Trophoblast cell (in vitro differentiated cells and primary cell): ENCODE results near the gene APRT.

Source experiments
- DNase-seq, 2 donors: peaks; one replicate each; pipeline ENCODE4 v3.0.0-alpha.2; 2016
- H2AFZ ChIP-seq: 2 replicates; pipeline ENCODE4 v1.6.1; 2013; ENCODE audit warnings: low read length, moderate library complexity, mild to moderate bottlenecking; ENCODE audit not compliant: insufficient read depth, poor library complexity
- H2AK5ac ChIP-seq: 2 replicates; pipeline ENCODE4 v1.6.1; 2013; ENCODE audit warnings: mild to moderate bottlenecking, low read length
- H2BK120ac ChIP-seq: 2 replicates; pipeline ENCODE4 v1.6.1; 2013; ENCODE audit warnings: low read length, mild to moderate bottlenecking, moderate library complexity; ENCODE audit not compliant: insufficient read depth, poor library complexity
- H2BK12ac ChIP-seq: 2 replicates; pipeline ENCODE4 v1.6.1; 2013; ENCODE audit warnings: mild to moderate bottlenecking, low read length, moderate library complexity
- H2BK5ac ChIP-seq: 2 replicates; pipeline ENCODE4 v1.6.1; 2013; ENCODE audit warnings: low read length, low read depth, moderate library complexity, mild to moderate bottlenecking; ENCODE audit not compliant: poor library complexity
- H3K14ac ChIP-seq: 2 replicates; pipeline ENCODE4 v1.6.1; 2013; ENCODE audit warnings: mild to moderate bottlenecking, low read length
- H3K18ac ChIP-seq: 2 replicates; pipeline ENCODE4 v1.6.1; 2013; ENCODE audit warnings: mild to moderate bottlenecking, low read length
- H3K23ac ChIP-seq: 2 replicates; pipeline ENCODE4 v1.6.1; 2013; ENCODE audit warnings: low read length
- H3K27ac ChIP-seq: 2 replicates; pipeline ENCODE4 v1.5.1; 2013; ENCODE audit warnings: low read depth, mild to moderate bottlenecking, inconsistent platforms, low read length, moderate library complexity
- H3K27me3 ChIP-seq: 2 replicates; pipeline ENCODE4 v1.6.1; 2013; ENCODE audit warnings: inconsistent platforms, mild to moderate bottlenecking, low read length, moderate library complexity; ENCODE audit not compliant: insufficient read depth
- H3K36me3 ChIP-seq, 2 experiments: 1 replicate in 1 of 2; 2 replicates in 1 of 2; pipeline ENCODE4 v1.6.1; 2013; ENCODE audit warnings: low read length in 2 of 2, mild to moderate bottlenecking in 2 of 2, moderate library complexity in 1 of 2; ENCODE audit not compliant: insufficient read depth in 2 of 2, control insufficient read depth in 1 of 2
- H3K4ac ChIP-seq: 2 replicates; pipeline ENCODE4 v1.6.1; 2013; ENCODE audit warnings: low read depth, mild to moderate bottlenecking, low read length, moderate library complexity
- H3K4me1 ChIP-seq, 2 experiments: 1 replicate in 1 of 2; 2 replicates in 1 of 2; pipeline ENCODE4 v1.6.1; 2013; ENCODE audit warnings: low read length in 2 of 2, mild to moderate bottlenecking in 2 of 2, moderate library complexity in 1 of 2; ENCODE audit not compliant: insufficient read depth in 2 of 2, control insufficient read depth in 1 of 2
- H3K4me2 ChIP-seq: 2 replicates; pipeline ENCODE4 v1.6.1; 2013; ENCODE audit warnings: inconsistent platforms, mild to moderate bottlenecking, low read length, moderate library complexity
- H3K4me3 ChIP-seq: 2 replicates; pipeline ENCODE4 v1.5.1; 2013; ENCODE audit warnings: mild to moderate bottlenecking, low read depth, low read length, inconsistent platforms
- H3K79me1 ChIP-seq: one replicate; pipeline ENCODE4 v1.6.1; 2013; ENCODE audit warnings: low read length
- H3K79me2 ChIP-seq: 2 replicates; pipeline ENCODE4 v1.6.1; 2013; ENCODE audit warnings: low read length, mild to moderate bottlenecking; ENCODE audit not compliant: control insufficient read depth, insufficient read depth, poor library complexity
- H3K9ac ChIP-seq: 2 replicates; pipeline ENCODE4 v1.6.1; 2013; ENCODE audit warnings: mild to moderate bottlenecking, low read length
- H3K9me3 ChIP-seq: 2 replicates; pipeline ENCODE4 v1.6.1; 2013; ENCODE audit warnings: low read depth, mild to moderate bottlenecking, control low read depth, inconsistent platforms, low read length; ENCODE audit not compliant: insufficient read depth
- H4K12ac ChIP-seq: 2 replicates; pipeline ENCODE4 v1.6.1; 2013; ENCODE audit warnings: low read depth, mild to moderate bottlenecking, low read length, moderate library complexity
- H4K8ac ChIP-seq: 2 replicates; pipeline ENCODE4 v1.6.1; 2013; ENCODE audit warnings: low read depth, mild to moderate bottlenecking, low read length, moderate library complexity
- H4K91ac ChIP-seq: one replicate; pipeline ENCODE4 v1.6.1; 2013; ENCODE audit warnings: low read depth, mild to moderate bottlenecking, low read length, moderate library complexity
- WGBS: extraction: QIAGEN DNeasy Blood & Tissue Kit; methylation state at CpG from one replicate; pipeline ENCODE4 v1.1.7; 2013; ENCODE audit warnings: missing lambda C conversion rate; ENCODE audit not compliant: insufficient read length, insufficient coverage; ENCODE audit errors: extremely low coverage; 5-methylcytosine and 5-hydroxymethylcytosine counted together

The APRT gene

GRCh38 chr16:88854306-88855111 lies 42.8 kb upstream of the APRT start:
- peaks cover 25 to 30% of the 10 kb centered on the region in 2 experiments for H3K36me3 ChIP-seq
- H2BK120ac ChIP-seq, result no peak overlapping the region
- H2AK5ac ChIP-seq, result no peak overlapping the region
- H3K4me3 ChIP-seq, result no peak overlapping the region
- no peak overlapping the region for H2BK5ac ChIP-seq
- peaks cover 8% of the 10 kb centered on the region for H3K79me2 ChIP-seq
- H3K23ac ChIP-seq, result no peak overlapping the region
- H2BK12ac ChIP-seq, result no peak overlapping the region
- H3K18ac ChIP-seq, result no peak overlapping the region
- H4K91ac ChIP-seq, result no peak overlapping the region
- H3K14ac ChIP-seq, result no peak overlapping the region
- no peak overlapping the region for H3K9ac ChIP-seq
- H3K27ac ChIP-seq, result no peak overlapping the region
- H3K79me1 ChIP-seq, result peaks cover 8% of the 10 kb centered on the region
- no peaks in the 10 kb centered on the region for H3K9me3 ChIP-seq
- H3K4ac ChIP-seq, result no peak overlapping the region
- peaks cover 8% of the 10 kb centered on the region in 2 experiments for H3K4me1 ChIP-seq
- peak; percentile 14 to 28 for DNase-seq
- no peak overlapping the region for H3K4me2 ChIP-seq
- H4K12ac ChIP-seq, result no peak overlapping the region
- no peak overlapping the region for H2AFZ ChIP-seq
- no peak overlapping the region for H4K8ac ChIP-seq
- no CpG with 5 or more reads among the region's 20 CpGs for WGBS
- no peaks in the 10 kb centered on the region for H3K27me3 ChIP-seq

- Histone ChIP-seq H3K36me3 (peaks cover 23 to 25% of the 10 kb centered on the region in 2 experiments), H3K4ac (no peak overlapping the region), H3K18ac (no peak overlapping the region), H3K23ac (no peak overlapping the region), H3K4me3 (no peak overlapping the region), H3K27me3 (no peaks in the 10 kb centered on the region), H3K14ac (no peak overlapping the region), H4K8ac (no peak overlapping the region), H3K9ac (no peak overlapping the region), H2AK5ac (no peak overlapping the region), H4K91ac (no peak overlapping the region), H3K9me3 (no peaks in the 10 kb centered on the region), H3K27ac (no peak overlapping the region), H4K12ac (no peak overlapping the region), H3K79me2 (peaks cover 8% of the 10 kb centered on the region), H3K4me2 (no peak overlapping the region), H2BK5ac (no peak overlapping the region), H2BK12ac (no peak overlapping the region), H3K79me1 (peaks cover 8% of the 10 kb centered on the region), H2AFZ (no peak overlapping the region), H3K4me1 (peaks cover 8% of the 10 kb centered on the region in 2 experiments), H2BK120ac (no peak overlapping the region)
- no CpG with 5 or more reads among the region's 17 CpGs for WGBS
- DNase-seq, result peak in 1 of 2 donors; percentile 9
These were observed 41.7 kb upstream of the APRT start for GRCh38 chr16:88853325-88853941.

GRCh38 chr16:88851616-88852015 lies 39.9 kb upstream of the APRT start:
- no CpG with 5 or more reads among the region's 19 CpGs for WGBS
- H2AFZ ChIP-seq, result no peak overlapping the region
- no peak overlapping the region for H2BK5ac ChIP-seq
- H3K79me1 ChIP-seq, result peaks cover 3% of the 10 kb centered on the region
- DNase-seq, result no peak
- no peak overlapping the region for H4K91ac ChIP-seq
- H3K9me3 ChIP-seq, result no peaks in the 10 kb centered on the region
- H3K14ac ChIP-seq, result no peak overlapping the region
- H3K18ac ChIP-seq, result no peak overlapping the region
- H2BK12ac ChIP-seq, result no peak overlapping the region
- no peak overlapping the region for H4K8ac ChIP-seq
- H3K36me3 ChIP-seq, result peaks cover 27 to 30% of the 10 kb centered on the region in 2 experiments
- H3K27me3 ChIP-seq, result no peaks in the 10 kb centered on the region
- H3K4me1 ChIP-seq, result peaks cover 8% of the 10 kb centered on the region in 2 experiments
- peaks cover 2% of the 10 kb centered on the region for H3K79me2 ChIP-seq
- H3K4me3 ChIP-seq, result no peak overlapping the region
- H3K4me2 ChIP-seq, result no peak overlapping the region
- no peak overlapping the region for H3K4ac ChIP-seq
- no peak overlapping the region for H3K23ac ChIP-seq
- no peak overlapping the region for H4K12ac ChIP-seq
- no peak overlapping the region for H2BK120ac ChIP-seq
- no peak overlapping the region for H3K27ac ChIP-seq
- no peak overlapping the region for H2AK5ac ChIP-seq
- no peak overlapping the region for H3K9ac ChIP-seq

- no peak overlapping the region for H3K4ac ChIP-seq
- H3K4me3 ChIP-seq, result no peak overlapping the region
- no CpG with 5 or more reads among the region's 33 CpGs for WGBS
- H3K79me2 ChIP-seq, result no peaks in the 10 kb centered on the region
- H2AK5ac ChIP-seq, result no peak overlapping the region
- H2BK12ac ChIP-seq, result no peak overlapping the region
- no peak overlapping the region for H2BK120ac ChIP-seq
- peaks cover 1% of the 10 kb centered on the region in 2 experiments for H3K4me1 ChIP-seq
- no peaks in the 10 kb centered on the region for H3K9me3 ChIP-seq
- H4K91ac ChIP-seq, result no peak overlapping the region
- no peak overlapping the region for H3K27ac ChIP-seq
- H2BK5ac ChIP-seq, result no peak overlapping the region
- H3K14ac ChIP-seq, result no peak overlapping the region
- H3K79me1 ChIP-seq, result no peaks in the 10 kb centered on the region
- no peak overlapping the region for H3K9ac ChIP-seq
- H3K18ac ChIP-seq, result no peak overlapping the region
- H3K36me3 ChIP-seq, result peaks cover 27 to 30% of the 10 kb centered on the region in 2 experiments
- no peak for DNase-seq
- no peak overlapping the region for H3K23ac ChIP-seq
- H2AFZ ChIP-seq, result no peak overlapping the region
- H4K8ac ChIP-seq, result no peak overlapping the region
- no peak overlapping the region for H4K12ac ChIP-seq
- H3K27me3 ChIP-seq, result no peaks in the 10 kb centered on the region
- no peak overlapping the region for H3K4me2 ChIP-seq
These were observed 38.9 kb upstream of the APRT start for GRCh38 chr16:88850531-88851199.
